Effector memory CD4-positive, alpha-beta T cell (primary cell): ENCODE results near the gene ERVFRD-1.

Experiments
- DNase-seq, 3 donors: peaks; one replicate each; pipeline ENCODE4 v3.0.0-alpha.2; 2020
- H3K27ac ChIP-seq: 2 replicates; pipeline ENCODE4 v1.7.0; 2013; ENCODE audit warnings: mild to moderate bottlenecking, low read length, moderate library complexity; ENCODE audit not compliant: insufficient read depth, poor library complexity, severe bottlenecking
- H3K27me3 ChIP-seq: replicated peaks from 2 replicates; pipeline ENCODE4 v1.7.0; 2013; ENCODE audit warnings: mild to moderate bottlenecking, low read length; ENCODE audit not compliant: insufficient read depth, control insufficient read depth, poor library complexity, severe bottlenecking
- H3K36me3 ChIP-seq: 2 replicates; pipeline ENCODE4 v1.7.0; 2013; ENCODE audit warnings: mild to moderate bottlenecking, low read length, moderate library complexity; ENCODE audit not compliant: control insufficient read depth, insufficient read depth
- H3K4me1 ChIP-seq: 2 replicates; pipeline ENCODE4 v1.7.0; 2013; ENCODE audit warnings: low read length, mild to moderate bottlenecking; ENCODE audit not compliant: control insufficient read depth, insufficient read depth, poor library complexity, severe bottlenecking
- H3K4me3 ChIP-seq: 2 replicates; pipeline ENCODE4 v1.7.0; 2013; ENCODE audit warnings: low read length, low read depth, mild to moderate bottlenecking; ENCODE audit not compliant: insufficient read depth, poor library complexity, severe bottlenecking
- H3K9me3 ChIP-seq: 2 replicates; pipeline ENCODE4 v1.7.0; 2013; ENCODE audit warnings: mild to moderate bottlenecking, low read length, moderate library complexity; ENCODE audit not compliant: control insufficient read depth
- total RNA-seq, 3 donors: gene quantifications; one replicate each; lab custom pipeline; 2026; lab: John Stamatoyannopoulos, UW

ERVFRD-1 gene
- 0 to 0.17 (median 0.09) reads per million in 3 donors for total RNA-seq

- Histone ChIP-seq H3K27ac (no peak within 1 kb of the TSS), H3K9me3 (no peaks in the 10 kb centered on the region), H3K36me3 (no peaks in the 10 kb centered on the region), H3K4me1 (peaks cover 2% of the 10 kb centered on the region), H3K4me3 (peak within 1 kb of the TSS; percentile 28), H3K27me3 (no peaks in the 10 kb centered on the region)
- DNase-seq = no peak
These were observed at the start of gene ERVFRD-1 for GRCh38 chr6:11110921-11111768. TSS of gene ERVFRD-1 (minus strand) at chr6:11111725. CDS start at chr6:11105310, 6,415 bp downstream.

- no peaks in the 10 kb centered on the region for H3K9me3 ChIP-seq
- H3K27ac ChIP-seq = no peak overlapping the region
- H3K36me3 ChIP-seq = no peaks in the 10 kb centered on the region
- no peaks in the 10 kb centered on the region for H3K4me1 ChIP-seq
- DNase-seq = no peak
- no peak overlapping the region for H3K4me3 ChIP-seq
- no peaks in the 10 kb centered on the region for H3K27me3 ChIP-seq
These were observed 48.7 kb upstream of the ERVFRD-1 start for GRCh38 chr6:11160199-11160598.

- Histone ChIP-seq H3K36me3 (no peaks in the 10 kb centered on the region), H3K9me3 (no peaks in the 10 kb centered on the region), H3K4me1 (no peaks in the 10 kb centered on the region), H3K4me3 (no peak overlapping the region), H3K27me3 (no peaks in the 10 kb centered on the region), H3K27ac (no peak overlapping the region)
- DNase-seq = no peak
These were observed 44.1 kb upstream of the ERVFRD-1 start for GRCh38 chr6:11155589-11155988.

GRCh38 chr6:11153447-11153846 lies 41.9 kb upstream of the ERVFRD-1 start:
- no peaks in the 10 kb centered on the region for H3K9me3 ChIP-seq
- no peaks in the 10 kb centered on the region for H3K4me1 ChIP-seq
- no peak for DNase-seq
- H3K36me3 ChIP-seq = no peaks in the 10 kb centered on the region
- H3K27ac ChIP-seq = no peak overlapping the region
- H3K27me3 ChIP-seq = no peaks in the 10 kb centered on the region
- H3K4me3 ChIP-seq = no peak overlapping the region

- H3K9me3 ChIP-seq = no peaks in the 10 kb centered on the region
- no peak for DNase-seq
- no peak overlapping the region for H3K4me3 ChIP-seq
- H3K27ac ChIP-seq = no peak overlapping the region
- H3K36me3 ChIP-seq = no peaks in the 10 kb centered on the region
- H3K27me3 ChIP-seq = no peaks in the 10 kb centered on the region
- no peaks in the 10 kb centered on the region for H3K4me1 ChIP-seq
These were observed 41.1 kb upstream of the ERVFRD-1 start for GRCh38 chr6:11152581-11152980.

- no peak overlapping the region for H3K4me3 ChIP-seq
- DNase-seq = no peak
- no peaks in the 10 kb centered on the region for H3K4me1 ChIP-seq
- no peaks in the 10 kb centered on the region for H3K9me3 ChIP-seq
- no peaks in the 10 kb centered on the region for H3K36me3 ChIP-seq
- H3K27ac ChIP-seq = no peak overlapping the region
- no peaks in the 10 kb centered on the region for H3K27me3 ChIP-seq
These were observed 40.0 kb upstream of the ERVFRD-1 start for GRCh38 chr6:11151488-11151887.

GRCh38 chr6:11149551-11149950 lies 38.0 kb upstream of the ERVFRD-1 start:
- DNase-seq = no peak
- Histone ChIP-seq H3K27me3 (no peaks in the 10 kb centered on the region), H3K4me3 (no peak overlapping the region), H3K4me1 (no peaks in the 10 kb centered on the region), H3K27ac (no peak overlapping the region), H3K9me3 (no peaks in the 10 kb centered on the region), H3K36me3 (no peaks in the 10 kb centered on the region)

- Histone ChIP-seq H3K4me1 (no peaks in the 10 kb centered on the region), H3K27me3 (no peaks in the 10 kb centered on the region), H3K9me3 (no peaks in the 10 kb centered on the region), H3K27ac (no peak overlapping the region), H3K4me3 (no peak overlapping the region), H3K36me3 (no peaks in the 10 kb centered on the region)
- no peak for DNase-seq
These were observed 34.7 kb upstream of the ERVFRD-1 start for GRCh38 chr6:11146117-11146826.

GRCh38 chr6:11144393-11144851 lies 32.9 kb upstream of the ERVFRD-1 start:
- DNase-seq = peak; percentile 44 to 67 (median 50)
- Histone ChIP-seq H3K27ac (no peak overlapping the region), H3K27me3 (no peaks in the 10 kb centered on the region)

More at GRCh38 chr6:11144393-11144851, 32.9 kb upstream of the ERVFRD-1 start:
- H3K4me3 ChIP-seq = no peak overlapping the region
- no peaks in the 10 kb centered on the region for H3K4me1 ChIP-seq
- H3K9me3 ChIP-seq = no peaks in the 10 kb centered on the region
- H3K36me3 ChIP-seq = no peaks in the 10 kb centered on the region
